ENCODE measurements around the gene ACBD5.
"Not testable (repeated sequence)": the region's sequence is repeated elsewhere in the genome, so short reads cannot be mapped to it uniquely, and the experiment has no call there.

ACBD5 gene

GRCh38 chr10:27240212-27241009 is at the start of gene ACBD5:
Gene ACBD5 (minus strand): TSS chr10:27240797. CDS start chr10:27240688, 109 bp downstream.
- peak; percentile 90 for DNase-seq

GRCh38 chr10:27285093-27285492 is 44.5 kb upstream of the ACBD5 start:
- DNase-seq = no peak

- no peak for DNase-seq
Observed at GRCh38 chr10:27276581-27276980, 36.0 kb upstream of the ACBD5 start.

- not testable (repeated sequence) for DNase-seq
Observed at GRCh38 chr10:27266025-27266424, 25.4 kb upstream of the ACBD5 start.

- DNase-seq = not testable (repeated sequence)
Observed at GRCh38 chr10:27262788-27263187, 22.2 kb upstream of the ACBD5 start.

- DNase-seq = no peak
Observed at GRCh38 chr10:27258838-27259812, 18.5 kb upstream of the ACBD5 start.

- no peak for DNase-seq
Observed at GRCh38 chr10:27258492-27258837, 17.9 kb upstream of the ACBD5 start.

- DNase-seq = no peak
Observed at GRCh38 chr10:27256299-27257189, 15.9 kb upstream of the ACBD5 start.

GRCh38 chr10:27253576-27253975 is 13.0 kb upstream of the ACBD5 start:
- DNase-seq = no peak

- peak; percentile 81 for DNase-seq
Observed at GRCh38 chr10:27252267-27253000, 11.8 kb upstream of the ACBD5 start.

GRCh38 chr10:27251554-27251953 is 11.0 kb upstream of the ACBD5 start:
- no peak for DNase-seq

GRCh38 chr10:27248215-27248614 is 7.6 kb upstream of the ACBD5 start:
- no peak for DNase-seq

- no peak for DNase-seq
Observed at GRCh38 chr10:27247441-27247840, 6.8 kb upstream of the ACBD5 start.

- no peak for DNase-seq
Observed at GRCh38 chr10:27247006-27247405, 6.4 kb upstream of the ACBD5 start.

- no peak for DNase-seq
Observed at GRCh38 chr10:27245836-27246235, 5.2 kb upstream of the ACBD5 start.

GRCh38 chr10:27244976-27245375 is 4.4 kb upstream of the ACBD5 start:
- DNase-seq = no peak

- peak; percentile 81 for DNase-seq
Observed at GRCh38 chr10:27242951-27243551, 2.5 kb upstream of the ACBD5 start.

- no peak for DNase-seq
Observed at GRCh38 chr10:27242473-27242950, 1.9 kb upstream of the ACBD5 start.

GRCh38 chr10:27241652-27242472 is 1.3 kb upstream of the ACBD5 start:
- peak; percentile 96 for DNase-seq

GRCh38 chr10:27241010-27241651 is 534 bp upstream of the ACBD5 start:
- DNase-seq = peak; percentile 46
